Glomerular visceral epithelial cell (primary cell): ENCODE results near the gene ABCC1.
"Not testable (repeated sequence)": the region's sequence is repeated elsewhere in the genome, so short reads cannot be mapped to it uniquely, and the experiment has no call there.

Source experiments
- DNase-seq: peaks from one replicate; pipeline ENCODE4 v3.0.0-alpha.2; 2016; ENCODE audit errors: extremely low spot score

ABCC1 gene

GRCh38 chr16:15946257-15947044 is 3.0 kb upstream of the ABCC1 start:
- DNase-seq, result no peak

GRCh38 chr16:15947983-15948509 is 1.4 kb upstream of the ABCC1 start:
- DNase-seq, result no peak

- no peak for DNase-seq
Observed at GRCh38 chr16:15948532-15949209, 745 bp upstream of the ABCC1 start.

GRCh38 chr16:15950161-15950854 is 892 bp downstream of the ABCC1 start:
- peak; percentile 49 for DNase-seq

- DNase-seq, result no peak
Observed at GRCh38 chr16:15950869-15951268, 1.5 kb downstream of the ABCC1 start.

GRCh38 chr16:15951852-15952251 is 2.4 kb downstream of the ABCC1 start:
- no peak for DNase-seq

GRCh38 chr16:15952265-15952711 is 2.9 kb downstream of the ABCC1 start:
- DNase-seq, result no peak

GRCh38 chr16:15953477-15953876 is 4.1 kb downstream of the ABCC1 start:
- DNase-seq, result no peak

- DNase-seq, result no peak
Observed at GRCh38 chr16:15953929-15954813, 4.8 kb downstream of the ABCC1 start.

- no peak for DNase-seq
Observed at GRCh38 chr16:15954814-15955151, 5.4 kb downstream of the ABCC1 start.

GRCh38 chr16:15955425-15955824 is 6.0 kb downstream of the ABCC1 start:
- no peak for DNase-seq

GRCh38 chr16:15956106-15956505 is 6.7 kb downstream of the ABCC1 start:
- not testable (repeated sequence) for DNase-seq

GRCh38 chr16:15958703-15959348 is 9.4 kb downstream of the ABCC1 start:
- DNase-seq, result peak; percentile 15

- DNase-seq, result no peak
Observed at GRCh38 chr16:15960124-15960971, 10.9 kb downstream of the ABCC1 start.

GRCh38 chr16:15961060-15961511 is 11.7 kb downstream of the ABCC1 start:
- no peak for DNase-seq

GRCh38 chr16:15961571-15962090 is 12.2 kb downstream of the ABCC1 start:
- no peak for DNase-seq

GRCh38 chr16:15963307-15963910 is 14.0 kb downstream of the ABCC1 start:
- no peak for DNase-seq

GRCh38 chr16:15966420-15966819 is 17.0 kb downstream of the ABCC1 start:
- DNase-seq, result no peak

GRCh38 chr16:15966836-15967546 is 17.6 kb downstream of the ABCC1 start:
- peak; percentile 65 for DNase-seq
